HFFc6 (cell line): ENCODE data around the gene ATF7. TPM values are rescaled to one million over a fixed set of nuclear protein-coding genes. Genes with fewer than 3 reads are reported as not detected.
A peak's percentile ranks its signal among the peaks of the same experiment; 100 is the strongest.

Experiments used
- DNase-seq: peaks from one replicate; pipeline ENCODE4 v3.0.0-alpha.2; 2018
- H3K27ac Mint-ChIP-seq: 2 replicates; pipeline ENCODE4 v1.8.0; 2020; ENCODE audit warnings: mild to moderate bottlenecking, mixed read lengths
- H3K27me3 Mint-ChIP-seq: 2 replicates; pipeline ENCODE4 v1.8.0; 2021; ENCODE audit warnings: mild to moderate bottlenecking, moderate library complexity, mixed read lengths; ENCODE audit not compliant: insufficient read depth
- H3K36me3 Mint-ChIP-seq: 2 replicates; pipeline ENCODE4 v1.8.0; 2021; ENCODE audit warnings: low read depth, mixed read lengths
- H3K4me1 Mint-ChIP-seq: 2 replicates; pipeline ENCODE4 v1.8.0; 2020; ENCODE audit warnings: low read depth, mixed read lengths
- H3K4me3 Mint-ChIP-seq: 2 replicates; pipeline ENCODE4 v1.8.0; 2020; ENCODE audit warnings: mild to moderate bottlenecking, moderate library complexity, mixed read lengths
- H3K9me3 Mint-ChIP-seq: 2 replicates; pipeline ENCODE4 v1.8.0; 2020; ENCODE audit warnings: mild to moderate bottlenecking, mixed read lengths
- total RNA-seq, 6 experiments: library from RNA; stranded (reverse); fragmentation: NEBNext Ultra II Directional; extraction: Animal tissue kit (Norgen Biotek cat#: 25700); gene quantifications; 2 replicates in 1 of 6; 3 replicates in 5 of 6; pipeline ENCODE4 v1.2.3, GENCODE V29; 2021
- TF ChIP-seq, protein P1 (sequence below): fragments of 200-600 bp; sonication (generic); IDR thresholded peaks from 2 replicates; pipeline ENCODE4 v1.5.0; 2021; ENCODE audit warnings: antibody characterized with exemption, mild to moderate bottlenecking

ATF7 gene
- total RNA-seq, 6 experiments from 2014 or later, result 23.6 to 32.1 (median 29.8) TPM

DNA sequence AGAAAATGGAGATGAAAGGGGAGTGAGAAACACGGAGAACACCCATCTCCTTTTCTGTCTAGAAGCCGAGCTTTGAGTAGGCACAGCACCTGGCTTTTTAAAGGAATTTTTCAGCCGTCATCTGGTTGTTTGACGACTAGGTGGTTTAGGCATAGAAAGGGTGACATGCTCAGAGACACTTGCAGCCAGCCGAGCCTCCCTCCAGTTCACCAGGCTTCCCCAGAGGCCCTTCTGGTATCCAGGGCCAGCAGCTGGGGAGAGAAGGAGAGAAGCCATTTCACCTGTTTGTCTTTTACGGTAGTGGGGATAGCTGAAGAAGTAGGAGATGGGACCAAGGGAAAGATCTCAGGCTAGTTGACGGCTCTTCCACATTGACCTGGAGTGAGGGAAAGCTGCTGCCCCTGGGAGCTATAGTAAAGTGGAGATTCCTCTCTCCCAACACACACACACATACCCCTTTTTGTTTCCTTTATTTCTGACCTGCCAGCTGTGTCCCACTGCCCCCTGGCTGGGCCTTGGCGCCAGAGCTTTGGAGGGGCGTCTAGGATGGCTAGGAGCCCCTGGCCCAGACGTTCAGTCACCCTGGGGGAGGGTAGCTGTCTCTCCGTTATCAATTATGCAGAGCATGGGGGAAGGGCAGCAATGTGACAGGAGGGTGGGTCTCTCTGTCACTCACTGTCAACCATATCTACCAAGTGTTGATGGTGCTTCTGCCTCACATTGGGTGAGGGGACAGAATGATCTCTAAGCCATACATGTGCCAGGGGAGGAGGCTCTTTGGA is 132.4 kb downstream of the ATF7 start:
- Mint-ChIP-seq H3K36me3 (peaks cover 4% of the 10 kb centered on the region; the same call in 1 of the 2 replicates), H3K27me3 (peaks cover 6% of the 10 kb centered on the region), H3K9me3 (no peaks in the 10 kb centered on the region), H3K27ac (peak overlapping the region; percentile 90), H3K4me3 (peak overlapping the region; percentile 85), H3K4me1 (peaks cover 54% of the 10 kb centered on the region)
- TF ChIP-seq, protein P1, sequence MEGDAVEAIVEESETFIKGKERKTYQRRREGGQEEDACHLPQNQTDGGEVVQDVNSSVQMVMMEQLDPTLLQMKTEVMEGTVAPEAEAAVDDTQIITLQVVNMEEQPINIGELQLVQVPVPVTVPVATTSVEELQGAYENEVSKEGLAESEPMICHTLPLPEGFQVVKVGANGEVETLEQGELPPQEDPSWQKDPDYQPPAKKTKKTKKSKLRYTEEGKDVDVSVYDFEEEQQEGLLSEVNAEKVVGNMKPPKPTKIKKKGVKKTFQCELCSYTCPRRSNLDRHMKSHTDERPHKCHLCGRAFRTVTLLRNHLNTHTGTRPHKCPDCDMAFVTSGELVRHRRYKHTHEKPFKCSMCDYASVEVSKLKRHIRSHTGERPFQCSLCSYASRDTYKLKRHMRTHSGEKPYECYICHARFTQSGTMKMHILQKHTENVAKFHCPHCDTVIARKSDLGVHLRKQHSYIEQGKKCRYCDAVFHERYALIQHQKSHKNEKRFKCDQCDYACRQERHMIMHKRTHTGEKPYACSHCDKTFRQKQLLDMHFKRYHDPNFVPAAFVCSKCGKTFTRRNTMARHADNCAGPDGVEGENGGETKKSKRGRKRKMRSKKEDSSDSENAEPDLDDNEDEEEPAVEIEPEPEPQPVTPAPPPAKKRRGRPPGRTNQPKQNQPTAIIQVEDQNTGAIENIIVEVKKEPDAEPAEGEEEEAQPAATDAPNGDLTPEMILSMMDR, result no peak
- no peak for DNase-seq

DNA sequence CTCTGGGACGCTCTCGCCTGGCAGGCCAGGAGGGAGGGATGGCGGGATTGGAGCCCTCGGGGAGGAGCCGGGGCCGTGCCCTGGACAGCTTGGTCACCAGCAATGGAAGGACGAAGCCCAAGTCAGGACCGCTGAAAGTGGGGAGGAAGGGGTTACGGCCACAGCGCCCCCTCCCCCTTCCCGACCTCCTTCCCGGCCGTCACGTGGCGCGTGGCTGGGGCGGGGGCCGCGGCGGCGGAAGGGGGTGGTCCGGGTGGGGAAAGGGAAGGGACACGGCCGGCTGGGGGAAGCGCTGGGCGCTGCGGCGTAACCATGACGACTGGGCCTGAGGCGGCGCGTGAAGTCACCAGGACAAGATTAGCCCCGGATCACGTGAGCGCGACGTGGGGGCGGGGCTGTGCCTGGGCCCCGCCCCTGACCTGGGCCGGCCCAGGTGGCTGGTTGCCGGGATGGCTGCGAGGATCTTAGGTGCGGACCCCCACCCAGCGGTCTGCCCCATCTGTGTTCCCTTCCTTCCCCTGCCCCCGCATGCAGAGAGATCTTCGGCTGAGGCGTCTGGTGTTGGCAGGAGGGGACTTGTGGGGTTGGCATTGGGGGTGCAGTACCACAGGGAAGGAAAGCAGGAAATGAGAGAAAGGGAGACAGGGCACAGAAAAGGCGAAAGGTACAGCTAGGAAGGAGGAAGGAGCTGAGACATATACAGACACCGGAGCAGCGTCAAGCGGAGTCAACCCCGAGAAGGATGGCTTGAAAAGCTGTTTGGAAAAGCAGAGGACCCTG is 133.2 kb downstream of the ATF7 start:
- DNase-seq, result peak; percentile 80
- H3K36me3 Mint-ChIP-seq, result peaks cover 4% of the 10 kb centered on the region; the same call in 1 of the 2 replicates

DNA sequence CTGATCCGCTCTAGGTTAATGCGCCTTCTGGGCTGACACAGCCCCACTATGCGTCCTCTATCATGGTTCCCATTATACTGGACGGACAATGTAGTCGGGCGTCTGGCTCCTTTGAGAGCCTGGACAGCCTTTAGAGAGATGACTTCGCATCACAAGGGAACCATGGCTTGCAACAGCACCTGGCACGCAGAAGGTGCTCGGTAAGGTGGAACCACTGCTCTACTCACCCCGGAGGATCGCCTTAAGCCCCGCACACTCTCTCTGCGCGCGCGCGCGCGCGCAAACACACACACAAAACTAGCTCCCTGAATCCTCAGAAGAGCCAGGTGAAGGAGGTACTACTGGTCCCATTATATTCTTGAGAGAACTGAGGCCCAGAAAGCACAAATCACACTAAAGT is 134.0 kb downstream of the ATF7 start:
- TF ChIP-seq, protein P1, result no peak
- no peak for DNase-seq
- Mint-ChIP-seq H3K27ac (peak overlapping the region; percentile 90), H3K4me3 (peak overlapping the region; percentile 85), H3K36me3 (peaks cover 3% of the 10 kb centered on the region; the same call in 1 of the 2 replicates), H3K9me3 (no peaks in the 10 kb centered on the region), H3K4me1 (peaks cover 38% of the 10 kb centered on the region), H3K27me3 (peaks cover 11% of the 10 kb centered on the region)

More for the DNA sequence above, 133.2 kb downstream of the ATF7 start:
- Mint-ChIP-seq H3K4me3 (peak overlapping the region; percentile 85), H3K4me1 (peaks cover 46% of the 10 kb centered on the region), H3K27ac (peak overlapping the region; percentile 90), H3K9me3 (no peaks in the 10 kb centered on the region), H3K27me3 (peaks cover 6% of the 10 kb centered on the region)
- TF ChIP-seq, protein P1, result no peak

DNA sequence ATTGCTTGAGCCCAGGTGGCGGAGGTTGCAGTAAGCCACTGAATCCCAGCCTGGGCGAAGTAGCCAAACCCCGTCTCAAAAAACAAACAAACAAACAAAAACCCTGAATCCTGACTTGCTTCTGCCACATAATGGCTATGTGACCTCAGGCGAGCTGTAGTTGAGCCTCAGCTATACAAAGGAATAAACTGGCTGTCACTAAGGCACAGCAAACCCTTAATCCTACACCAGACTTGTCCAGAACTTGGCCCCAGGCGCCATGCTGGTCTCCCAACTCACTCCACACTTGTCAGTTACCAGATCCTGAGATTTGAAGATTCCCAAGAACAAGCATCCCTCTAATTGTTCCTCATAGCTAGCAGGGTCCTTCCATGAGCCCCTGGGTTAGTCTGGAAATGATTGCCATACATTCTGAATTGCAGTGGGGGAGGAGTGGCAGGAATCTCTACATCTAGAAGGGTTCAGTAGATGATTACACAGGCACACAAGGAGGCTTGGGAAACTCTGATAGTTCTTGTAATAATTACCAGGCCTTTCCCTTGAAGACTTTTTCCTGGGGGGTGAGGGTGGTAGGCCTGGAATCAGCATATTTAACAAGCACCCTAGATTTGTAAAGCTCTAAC is 136.8 kb downstream of the ATF7 start:
- H3K36me3 Mint-ChIP-seq, result peaks cover 12% of the 10 kb centered on the region
- H3K27ac Mint-ChIP-seq, result peak overlapping the region; percentile 38; the same call in 1 of the 2 replicates
- H3K4me1 Mint-ChIP-seq, result peaks cover 32% of the 10 kb centered on the region
- no peak overlapping the region for H3K4me3 Mint-ChIP-seq
- no peak for DNase-seq
- H3K27me3 Mint-ChIP-seq, result peaks cover 18% of the 10 kb centered on the region
- TF ChIP-seq, protein P1, result no peak
- H3K9me3 Mint-ChIP-seq, result no peaks in the 10 kb centered on the region

DNA sequence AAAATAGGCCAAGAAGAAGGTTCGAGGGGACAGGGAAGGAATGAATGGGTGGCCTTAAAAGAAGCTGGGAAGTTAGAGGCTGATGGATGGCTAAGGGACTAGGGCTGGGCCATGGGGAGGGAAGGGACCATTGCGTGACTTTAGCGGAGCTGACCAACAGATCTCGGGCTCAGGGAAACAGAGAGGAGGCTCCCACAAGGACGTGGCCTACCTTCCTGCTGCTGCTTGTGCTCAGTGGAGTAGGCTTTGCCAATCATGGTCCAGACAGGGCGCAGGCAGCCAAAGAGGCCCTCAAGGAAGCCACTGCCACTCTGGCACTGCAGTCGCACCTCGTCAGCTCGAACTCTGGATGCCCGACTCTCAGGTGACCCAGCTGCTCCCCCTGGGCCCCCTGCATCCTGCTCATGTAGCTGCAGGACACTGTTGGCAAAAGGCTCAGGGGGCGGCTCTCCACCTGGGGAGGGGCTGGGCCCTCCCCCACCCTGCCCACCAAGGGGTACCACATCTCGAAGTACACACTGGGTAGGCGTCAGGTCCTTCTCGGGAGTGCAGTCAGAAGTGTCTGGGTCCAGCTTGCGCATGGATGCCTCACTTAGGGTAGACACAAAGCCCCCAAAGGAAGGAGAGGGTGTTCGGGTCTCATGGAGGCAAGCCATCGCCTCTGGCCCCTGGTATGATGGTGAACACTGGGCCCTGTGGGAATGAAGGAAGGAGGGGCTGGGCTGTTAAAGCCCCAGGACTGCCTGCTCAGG is 139.3 kb downstream of the ATF7 start:
- TF ChIP-seq, protein P1, result no peak
- H3K36me3 Mint-ChIP-seq, result peaks cover 25% of the 10 kb centered on the region
- no peaks in the 10 kb centered on the region for H3K9me3 Mint-ChIP-seq
- H3K27ac Mint-ChIP-seq, result peak overlapping the region; percentile 48; the same call in 1 of the 2 replicates
- peaks cover 33% of the 10 kb centered on the region for H3K4me1 Mint-ChIP-seq
- DNase-seq, result no peak
- H3K4me3 Mint-ChIP-seq, result no peak overlapping the region
- H3K27me3 Mint-ChIP-seq, result peaks cover 32% of the 10 kb centered on the region
